Measurements from ENCODE around the gene PRPF31. TPM values are rescaled to one million over a fixed set of nuclear protein-coding genes. Genes with fewer than 3 reads are reported as not detected.
"Not testable (repeated sequence)": the region's sequence is repeated elsewhere in the genome, so short reads cannot be mapped to it uniquely, and the experiment has no call there.

The PRPF31 gene
- total and polyA plus RNA-seq, 3 donors from 2014 or later, result 56.4 to 66.6 (median 60.1) TPM

GRCh38 chr19:54095136-54095858, 20.3 kb upstream of the PRPF31 start:
- no peaks in the 10 kb centered on the region for H3K9me3 ChIP-seq
- no peak overlapping the region for H3K27ac ChIP-seq
- peaks cover 7% of the 10 kb centered on the region for H3K4me1 ChIP-seq
- no peak for TF ChIP-seq POLR2A (IDR thresholded peaks at IDR 0.05)
- no peaks in the 10 kb centered on the region for H3K36me3 ChIP-seq (ENCODE audit: low read depth, missing control alignments)
- DNase-seq, result no peak
- intact Hi-C loops (cut with DNase I; ENCODE audit: low total_unique reads), result no loop called here
- no peaks in the 10 kb centered on the region for H3K27me3 ChIP-seq
- H3K4me3 ChIP-seq, result peak overlapping the region; percentile 12 to 44
- WGBS, 2 donors, result 7 to 53% methylated on average over 7 to 21 of the region's 22 CpGs

GRCh38 chr19:54095859-54096616, 19.5 kb upstream of the PRPF31 start:
- Histone ChIP-seq H3K27ac (peak overlapping the region in 1 of 2 donors; percentile 68), H3K4me3 (peak overlapping the region; percentile 0 to 44)
- intact Hi-C loops (cut with DNase I; ENCODE audit: low total_unique reads); H3K4me1 ChIP-seq; H3K9me3 ChIP-seq; H3K27me3 ChIP-seq; H3K36me3 ChIP-seq (ENCODE audit: low read depth, missing control alignments): not testable (repeated sequence)
- peak in 1 of 3 experiments; percentile 32 for TF ChIP-seq CTCF (IDR thresholded peaks at IDR 0.05)
- DNase-seq, result peak; percentile 56
- WGBS, 2 donors, result 1% methylated on average over 33 to 34 of the region's 46 CpGs

- Histone ChIP-seq H3K4me1 (peaks cover 7% of the 10 kb centered on the region), H3K27me3 (no peaks in the 10 kb centered on the region), H3K27ac (peak overlapping the region; percentile 41 to 68), H3K9me3 (no peaks in the 10 kb centered on the region), H3K4me3 (peak overlapping the region in 1 of 2 donors; percentile 18), H3K36me3 (ENCODE audit: low read depth, missing control alignments) (no peaks in the 10 kb centered on the region)
- peak; percentile 34 for DNase-seq
- intact Hi-C loops (cut with DNase I; ENCODE audit: low total_unique reads), result no loop called here
- TF ChIP-seq POLR2A (IDR thresholded peaks at IDR 0.05) (no peak), CTCF (IDR thresholded peaks at IDR 0.05) (peak in 1 of 3 experiments; percentile 14)
- WGBS, 2 donors, result 9 to 21% methylated on average over 14 of the region's 14 CpGs
Observed at GRCh38 chr19:54096617-54097106, 18.9 kb upstream of the PRPF31 start.

GRCh38 chr19:54099190-54099902, 16.2 kb upstream of the PRPF31 start:
- TF ChIP-seq POLR2A (IDR thresholded peaks at IDR 0.05) (no peak), CTCF (IDR thresholded peaks at IDR 0.05) (no peak)
- WGBS, 2 donors, result 85 to 91% methylated on average over 10 to 12 of the region's 12 CpGs
- Histone ChIP-seq H3K27ac (no peak overlapping the region), H3K4me3 (no peak overlapping the region), H3K27me3 (no peaks in the 10 kb centered on the region), H3K9me3 (no peaks in the 10 kb centered on the region), H3K4me1 (peaks cover 14% of the 10 kb centered on the region), H3K36me3 (ENCODE audit: low read depth, missing control alignments) (no peaks in the 10 kb centered on the region)
- DNase-seq, result no peak
- intact Hi-C loops (cut with DNase I; ENCODE audit: low total_unique reads), result no loop called here

- H3K4me1 ChIP-seq, result peaks cover 14% of the 10 kb centered on the region
- WGBS, 2 donors, result 66 to 83% methylated on average over 9 of the region's 9 CpGs
- DNase-seq; H3K4me3 ChIP-seq; H3K27me3 ChIP-seq; intact Hi-C loops (cut with DNase I; ENCODE audit: low total_unique reads); H3K36me3 ChIP-seq (ENCODE audit: low read depth, missing control alignments); H3K27ac ChIP-seq; H3K9me3 ChIP-seq: not testable (repeated sequence)
Observed at GRCh38 chr19:54099903-54100255, 15.7 kb upstream of the PRPF31 start.
